ENCODE data around the gene PTPRT. TPM values are rescaled to one million over a fixed set of nuclear protein-coding genes. Genes with fewer than 3 reads are reported as not detected.

PTPRT gene
- polyA plus RNA-seq, 3 donors: not detected

GRCh38 chr20:43029176-43029575 is 160.5 kb downstream of the PTPRT start:
- H3K9me3 Mint-ChIP-seq: peaks cover 0 to 7% (median 0%) of the 10 kb centered on the region in 7 donors
- H3K4me3 ChIP-seq (replicated peaks in 1 of 3; ENCODE audit: low read depth in 2 of 3, low read length in 3 of 3): no peak overlapping the region
- H4K20me1 ChIP-seq (ENCODE audit: insufficient read depth, low read length): no peaks in the 10 kb centered on the region
- TF ChIP-seq CTCF (IDR thresholded peaks at IDR 0.05): no peak
- H3K27me3 Mint-ChIP-seq (ENCODE audit: low read depth in 3 of 3): peaks cover 0 to 2% (median 0%) of the 10 kb centered on the region in 3 donors
- H3K36me3 ChIP-seq (replicated peaks in 1 of 2; ENCODE audit: control insufficient read depth in 1 of 2, insufficient read depth in 2 of 2, low read length in 2 of 2): no peaks in the 10 kb centered on the region
- H3K9ac ChIP-seq (ENCODE audit: insufficient read depth, low read length, poor library complexity, severe bottlenecking): no peak overlapping the region
- H3K4me3 Mint-ChIP-seq: no peak overlapping the region
- no peak overlapping the region for H3K4me2 ChIP-seq (replicated peaks; ENCODE audit: extremely low read depth, low read length, poor library complexity, severe bottlenecking)
- H3K79me2 ChIP-seq (ENCODE audit: insufficient read depth, low read length): no peaks in the 10 kb centered on the region
- H3K36me3 Mint-ChIP-seq: no peaks in the 10 kb centered on the region
- H3K9me3 ChIP-seq (replicated peaks in 1 of 2; ENCODE audit: control insufficient read depth in 1 of 2, insufficient read depth in 1 of 2, low read length in 2 of 2): no peaks in the 10 kb centered on the region
- H3K4me1 ChIP-seq (ENCODE audit: control insufficient read depth in 1 of 2, insufficient read depth in 2 of 2, low read length in 2 of 2): no peaks in the 10 kb centered on the region
- H3K4me1 Mint-ChIP-seq: no peaks in the 10 kb centered on the region
- H3K27me3 ChIP-seq (ENCODE audit: control insufficient read depth in 2 of 2, insufficient read depth in 2 of 2, low read length in 2 of 2): no peaks in the 10 kb centered on the region
- no peak overlapping the region for H3K27ac Mint-ChIP-seq
- WGBS (ENCODE audit: insufficient coverage): 81% methylated on average over 2 of the region's 8 CpGs
- no peak overlapping the region for H3K27ac ChIP-seq (ENCODE audit: low read depth in 1 of 2, low read length in 2 of 2)
- intact Hi-C loops (cut with micrococcal nuclease): no loop called here
- no peak overlapping the region for H2AFZ ChIP-seq (ENCODE audit: insufficient read depth, low read depth, low read length, poor library complexity, severe bottlenecking)
- DNase-seq: no peak

- Mint-ChIP-seq H3K36me3 (no peaks in the 10 kb centered on the region), H3K9me3 (peaks cover 0 to 5% (median 0%) of the 10 kb centered on the region in 7 donors), H3K4me1 (no peaks in the 10 kb centered on the region), H3K4me3 (no peak overlapping the region), H3K27me3 (ENCODE audit: low read depth in 3 of 3) (peaks cover 0 to 2% (median 0%) of the 10 kb centered on the region in 3 donors), H3K27ac (peak overlapping the region in 1 of 7 donors; percentile 10)
- Histone ChIP-seq H3K27me3 (ENCODE audit: control insufficient read depth in 2 of 2, insufficient read depth in 2 of 2, low read length in 2 of 2) (no peaks in the 10 kb centered on the region), H4K20me1 (ENCODE audit: insufficient read depth, low read length) (no peaks in the 10 kb centered on the region), H3K4me2 (replicated peaks; ENCODE audit: extremely low read depth, low read length, poor library complexity, severe bottlenecking) (no peak overlapping the region), H3K4me3 (replicated peaks in 1 of 3; ENCODE audit: low read depth in 2 of 3, low read length in 3 of 3) (no peak overlapping the region), H3K79me2 (ENCODE audit: insufficient read depth, low read length) (no peaks in the 10 kb centered on the region), H3K4me1 (ENCODE audit: control insufficient read depth in 1 of 2, insufficient read depth in 2 of 2, low read length in 2 of 2) (no peaks in the 10 kb centered on the region), H3K27ac (ENCODE audit: low read depth in 1 of 2, low read length in 2 of 2) (no peak overlapping the region), H3K9me3 (replicated peaks in 1 of 2; ENCODE audit: control insufficient read depth in 1 of 2, insufficient read depth in 1 of 2, low read length in 2 of 2) (no peaks in the 10 kb centered on the region), H2AFZ (ENCODE audit: insufficient read depth, low read depth, low read length, poor library complexity, severe bottlenecking) (no peak overlapping the region), H3K9ac (ENCODE audit: insufficient read depth, low read length, poor library complexity, severe bottlenecking) (no peak overlapping the region), H3K36me3 (replicated peaks in 1 of 2; ENCODE audit: control insufficient read depth in 1 of 2, insufficient read depth in 2 of 2, low read length in 2 of 2) (no peaks in the 10 kb centered on the region)
- intact Hi-C loops (cut with micrococcal nuclease): no loop called here
- no peak for TF ChIP-seq CTCF (IDR thresholded peaks at IDR 0.05)
- no peak for DNase-seq
- WGBS (ENCODE audit: insufficient coverage): 73% methylated on average over 3 of the region's 3 CpGs
Measured at GRCh38 chr20:43028470-43028869, 161.2 kb downstream of the PTPRT start.

Data from CD14-positive monocyte (primary cell).